Panc1 (cell line): Measurements from ENCODE around the gene CD9. TPM values are rescaled to one million over a fixed set of nuclear protein-coding genes. Genes with fewer than 3 reads are reported as not detected.

Experiments used
- ATAC-seq: fragments of 200-7000 bp; cut with Tn5 transposase; 2 replicates; pipeline ENCODE4 v1.9.1; 2020; ENCODE audit warnings: mild to moderate bottlenecking, moderate library complexity
- BruUV-seq: library from RNA; stranded (reverse); fragments of 400-500 nt; replicated peaks from 2 replicates; lab custom pipeline; 2021; lab: Mats Ljungman, UMichigan
- CTCF ChIA-PET: fragments of 300-600 bp; sonication (Branson Sonifier 250); formaldehyde crosslinking; loops from one replicate; lab custom pipeline; 2022; ENCODE audit warnings: antibody characterized with exemption; lab: Charles Lee
- POLR2A ChIA-PET: fragments of 300-600 bp; sonication (Branson Sonifier 250); formaldehyde crosslinking; loops from one replicate; lab custom pipeline; 2022; ENCODE audit warnings: antibody characterized with exemption; lab: Charles Lee
- DNase-seq: peaks from one replicate; pipeline ENCODE4 v3.0.0-alpha.2; 2010; ENCODE audit warnings: low read depth, low spot score
- H3K27ac ChIP-seq: 2 replicates; pipeline ENCODE4 v1.5.1; 2011; ENCODE audit warnings: mild to moderate bottlenecking, low read length, inconsistent platforms
- H3K27me3 ChIP-seq: fragments of 200-500 bp; sonication (Bioruptor generic); 2 replicates; pipeline ENCODE4 v1.6.0; 2014; ENCODE audit warnings: low read length, inconsistent platforms; ENCODE audit not compliant: control insufficient read depth, insufficient read depth
- H3K36me3 ChIP-seq: fragments of 200-500 bp; sonication (Bioruptor generic); 2 replicates; pipeline ENCODE4 v1.5.1; 2014; ENCODE audit warnings: inconsistent platforms, mild to moderate bottlenecking, low read length, moderate library complexity; ENCODE audit not compliant: control insufficient read depth, insufficient read depth
- H3K4me1 ChIP-seq: 2 replicates; pipeline ENCODE4 v1.5.1; 2011; ENCODE audit warnings: inconsistent platforms, mild to moderate bottlenecking, low read length, moderate library complexity; ENCODE audit not compliant: control insufficient read depth, insufficient read depth
- H3K4me3 ChIP-seq, 2 experiments: 2 replicates each; pipeline ENCODE4 v1.5.1; 2011 to 2012; ENCODE audit warnings: low read depth in 2 of 2, low read length in 2 of 2, mild to moderate bottlenecking in 2 of 2, inconsistent platforms in 1 of 2, moderate library complexity in 1 of 2
- H3K9me3 ChIP-seq: fragments of 200-500 bp; sonication (Bioruptor generic); 2 replicates; pipeline ENCODE4 v1.5.1; 2014; ENCODE audit warnings: low read depth, mild to moderate bottlenecking, inconsistent platforms, low read length, moderate library complexity; ENCODE audit not compliant: control insufficient read depth, insufficient read depth
- CTCF ChIP-seq: fragments of 450-650 bp; IDR thresholded peaks from 2 replicates; pipeline ENCODE4 v1.5.1; 2017; ENCODE audit warnings: mild to moderate bottlenecking
- POLR2AphosphoS5 ChIP-seq: IDR thresholded peaks from 2 replicates; pipeline ENCODE4 v1.6.1; 2012; ENCODE audit warnings: mild to moderate bottlenecking, low read depth, low read length, moderate library complexity
- REST ChIP-seq, 2 experiments: IDR thresholded peaks; 2 replicates each; pipeline ENCODE4 v1.6.1; 2011 to 2012; ENCODE audit warnings: low read depth in 2 of 2, control low read depth in 1 of 2, low read length in 1 of 2, mild to moderate bottlenecking in 1 of 2, moderate library complexity in 1 of 2; ENCODE audit not compliant: insufficient read depth in 1 of 2
- SIN3A ChIP-seq: IDR thresholded peaks from 2 replicates; pipeline ENCODE4 v1.6.1; 2012; ENCODE audit warnings: low read depth, mild to moderate bottlenecking, low read length, moderate library complexity, borderline replicate concordance; ENCODE audit not compliant: insufficient read depth
- TCF7L2 ChIP-seq: IDR thresholded peaks from 2 replicates; pipeline ENCODE4 v1.6.1; 2011; ENCODE audit warnings: mild to moderate bottlenecking, low read depth, low read length, inconsistent platforms
- in situ Hi-C: cut with HindIII; loops from 2 replicates; pipeline ENCODE4 v1.10.0; 2016; ENCODE audit warnings: low sequenced_read_pairs, low pct_unique_long_range_greater_than_20kb
- intact Hi-C: fragments of 100-400 bp; cut with micrococcal nuclease; formaldehyde crosslinking; loops from one replicate; pipeline ENCODE4 v1.10.0; 2022; ENCODE audit not compliant: unreplicated experiment
- total RNA-seq: library from RNA; stranded (reverse); gene quantifications from one replicate; pipeline ENCODE4 v1.2.1, GENCODE V29; 2021; ENCODE audit not compliant: unreplicated experiment

The CD9 gene
- total RNA-seq, 1 experiment from 2014 or later = 103 TPM

GRCh38 chr12:6181583-6182278 is 18.5 kb upstream of the CD9 start:
- ATAC-seq (no peak), DNase-seq (no peak)
- TF ChIP-seq TCF7L2 (no peak), CTCF (no peak), POLR2AphosphoS5 (no peak), REST (IDR thresholded peaks at IDR 0.05; ENCODE audit: insufficient read depth in 1 of 2, low read depth in 2 of 2, low read length in 1 of 2) (no peak), SIN3A (no peak)
- intact Hi-C loops (no loop called here), in situ Hi-C loops (no loop called here)
- Histone ChIP-seq H3K36me3 (no peaks in the 10 kb centered on the region), H3K27ac (no peak overlapping the region), H3K4me1 (no peaks in the 10 kb centered on the region; the same call in 1 of the 2 replicates), H3K27me3 (no peaks in the 10 kb centered on the region), H3K9me3 (no peaks in the 10 kb centered on the region), H3K4me3 (no peak overlapping the region)
- CTCF ChIA-PET = no interaction called here
- no TSS peak for BruUV-seq
- POLR2A ChIA-PET = no interaction called here

- TF ChIP-seq SIN3A (no peak), POLR2AphosphoS5 (no peak), REST (IDR thresholded peaks at IDR 0.05; ENCODE audit: insufficient read depth in 1 of 2, low read depth in 2 of 2, low read length in 1 of 2) (no peak), TCF7L2 (no peak), CTCF (no peak)
- BruUV-seq = no TSS peak
- intact Hi-C loops (no loop called here), in situ Hi-C loops (no loop called here)
- H3K36me3 ChIP-seq = no peaks in the 10 kb centered on the region
- H3K9me3 ChIP-seq = no peaks in the 10 kb centered on the region
- ChIA-PET POLR2A (no interaction called here), CTCF (no interaction called here)
- DNase-seq (no peak), ATAC-seq (no peak)
- H3K4me3 ChIP-seq = no peak overlapping the region
- no peaks in the 10 kb centered on the region; the same call in 1 of the 2 replicates for H3K4me1 ChIP-seq
- H3K27me3 ChIP-seq = no peaks in the 10 kb centered on the region
- no peak overlapping the region for H3K27ac ChIP-seq
Measured at GRCh38 chr12:6182279-6182898, 17.8 kb upstream of the CD9 start.
